SK-N-SH treated with all-trans-retinoic acid at 6 μM for 48 hours (cell line): ENCODE data around the gene C2orf42.

ENCODE experiments used
- ATAC-seq: fragments of 200-7000 bp; cut with Tn5 transposase; 3 replicates; pipeline ENCODE4 v1.9.1; 2020; ENCODE audit warnings: mild to moderate bottlenecking, moderate library complexity
- ARNTL ChIP-seq: fragments of 450-650 bp; formaldehyde crosslinking; IDR thresholded peaks from 2 replicates; pipeline ENCODE4 v1.5.0; 2020; ENCODE audit warnings: low read depth, mild to moderate bottlenecking, moderate library complexity, borderline replicate concordance
- BACH2 ChIP-seq: fragments of 250-450 bp; sonication (Bioruptor Pico); IDR thresholded peaks from 2 replicates; pipeline ENCODE4 v1.9.0; 2021; ENCODE audit warnings: mild to moderate bottlenecking, borderline replicate concordance
- ESRRG ChIP-seq: fragments of 250-450 bp; sonication (Bioruptor Pico); IDR thresholded peaks from 2 replicates; pipeline ENCODE4 v1.6.1; 2021; ENCODE audit warnings: mild to moderate bottlenecking
- GLIS3 ChIP-seq: fragments of 250-450 bp; sonication (Bioruptor Pico); IDR thresholded peaks from 2 replicates; pipeline ENCODE4 v1.5.0; 2020; ENCODE audit warnings: mild to moderate bottlenecking, moderate library complexity
- ISL1 ChIP-seq: fragments of 250-450 bp; sonication (Bioruptor Pico); IDR thresholded peaks from 2 replicates; pipeline ENCODE4 v2.1.2; 2022; ENCODE audit warnings: mild to moderate bottlenecking, moderate library complexity
- OSR1 ChIP-seq: fragments of 250-450 bp; sonication (Bioruptor Pico); IDR thresholded peaks from 2 replicates; pipeline ENCODE4 v1.8.0; 2022; ENCODE audit warnings: moderate library complexity, mild to moderate bottlenecking, inconsistent platforms
- PPARA ChIP-seq: fragments of 250-450 bp; sonication (Bioruptor Pico); IDR thresholded peaks from 2 replicates; pipeline ENCODE4 v1.5.0; 2020; ENCODE audit warnings: mild to moderate bottlenecking, borderline replicate concordance
- RARB ChIP-seq: fragments of 250-450 bp; sonication (Bioruptor Pico); IDR thresholded peaks from 2 replicates; pipeline ENCODE4 v1.8.0; 2021; ENCODE audit warnings: mild to moderate bottlenecking, moderate library complexity
- SNAI2 ChIP-seq: fragments of 250-450 bp; sonication (Bioruptor Pico); IDR thresholded peaks from 2 replicates; pipeline ENCODE4 v1.5.0; 2020; ENCODE audit warnings: mild to moderate bottlenecking, moderate library complexity
- TCF4 ChIP-seq: fragments of 250-450 bp; sonication (Bioruptor Pico); IDR thresholded peaks from 2 replicates; pipeline ENCODE4 v1.8.0; 2021; ENCODE audit warnings: mild to moderate bottlenecking, moderate library complexity, borderline replicate concordance
- TOX ChIP-seq: fragments of 250-450 bp; sonication (Bioruptor Pico); IDR thresholded peaks from 2 replicates; pipeline ENCODE4 v1.8.0; 2021; ENCODE audit warnings: mild to moderate bottlenecking, moderate library complexity, borderline replicate concordance
- ZC3H10 ChIP-seq: fragments of 250-450 bp; sonication (Bioruptor Pico); IDR thresholded peaks from 2 replicates; pipeline ENCODE4 v1.5.1; 2021; ENCODE audit warnings: mild to moderate bottlenecking, moderate library complexity
- ZFP30 ChIP-seq: fragments of 450-650 bp; formaldehyde crosslinking; IDR thresholded peaks from 2 replicates; pipeline ENCODE4 v1.5.0; 2022; ENCODE audit warnings: mild to moderate bottlenecking, moderate library complexity
- ZNF565 ChIP-seq: fragments of 450-650 bp; formaldehyde crosslinking; conservative IDR thresholded peaks from 2 replicates; pipeline ENCODE4 v1.5.0; 2020; ENCODE audit warnings: low read depth, mild to moderate bottlenecking, moderate library complexity
- ZNF70 ChIP-seq: fragments of 450-650 bp; formaldehyde crosslinking; IDR thresholded peaks from 2 replicates; pipeline ENCODE4 v1.5.0; 2020; ENCODE audit warnings: mild to moderate bottlenecking, moderate library complexity
- TF ChIP-seq, protein P1 (sequence below): fragments of 250-450 bp; sonication (Bioruptor Pico); IDR thresholded peaks from 2 replicates; pipeline ENCODE4 v1.5.1; 2021; ENCODE audit warnings: mild to moderate bottlenecking, moderate library complexity
- TF ChIP-seq, protein P2 (sequence below): fragments of 250-450 bp; sonication (Bioruptor Pico); IDR thresholded peaks from 2 replicates; pipeline ENCODE4 v1.8.0; 2021; ENCODE audit warnings: low read depth, mild to moderate bottlenecking, moderate library complexity, borderline replicate concordance
- TF ChIP-seq, protein P3 (sequence below): fragments of 250-450 bp; sonication (Bioruptor Pico); IDR thresholded peaks from 2 replicates; pipeline ENCODE4 v1.5.1; 2020; ENCODE audit warnings: low read depth, mild to moderate bottlenecking, moderate library complexity
- TF ChIP-seq, protein P4 (sequence below): fragments of 250-450 bp; sonication (Bioruptor Pico); IDR thresholded peaks from 2 replicates; pipeline ENCODE4 v1.8.0; 2020; ENCODE audit warnings: mild to moderate bottlenecking, moderate library complexity, borderline replicate concordance
- TF ChIP-seq, protein P5 (sequence below): fragments of 250-450 bp; sonication (Bioruptor Pico); IDR thresholded peaks from 2 replicates; pipeline ENCODE4 v1.5.0; 2020; ENCODE audit warnings: mild to moderate bottlenecking, moderate library complexity

C2orf42 gene

DNA sequence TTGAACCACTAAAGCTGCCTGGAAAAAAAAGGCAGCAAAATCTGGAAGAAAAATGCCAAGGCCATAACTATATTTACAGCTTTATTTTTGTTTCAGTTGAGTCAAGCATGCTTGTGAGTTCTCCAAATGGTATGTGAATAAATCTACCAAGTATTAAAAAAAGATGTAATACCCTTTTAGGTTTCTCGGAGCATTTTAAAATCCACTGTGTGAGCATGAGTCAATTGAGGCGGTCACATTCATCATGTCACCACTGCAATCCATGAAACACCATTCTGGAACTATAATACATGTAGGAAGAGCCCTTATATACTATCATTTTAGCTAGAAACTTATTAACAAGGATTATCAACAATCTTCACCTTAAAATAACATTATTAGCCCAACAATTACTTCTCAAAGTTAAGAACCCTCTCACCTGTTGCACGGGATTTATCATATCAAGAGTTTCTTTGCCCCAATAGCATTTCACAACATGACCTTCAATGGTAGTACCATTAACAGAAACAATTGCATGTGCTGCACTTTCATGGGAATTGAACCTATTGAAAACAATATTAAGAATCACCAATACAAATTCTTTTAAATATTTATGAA, 24.2 kb upstream of the C2orf42 start:
- no peak for TF ChIP-seq ZFP30
- no peak for TF ChIP-seq SNAI2 (CRISPR knock-in tag)
- TF ChIP-seq, protein P1, sequence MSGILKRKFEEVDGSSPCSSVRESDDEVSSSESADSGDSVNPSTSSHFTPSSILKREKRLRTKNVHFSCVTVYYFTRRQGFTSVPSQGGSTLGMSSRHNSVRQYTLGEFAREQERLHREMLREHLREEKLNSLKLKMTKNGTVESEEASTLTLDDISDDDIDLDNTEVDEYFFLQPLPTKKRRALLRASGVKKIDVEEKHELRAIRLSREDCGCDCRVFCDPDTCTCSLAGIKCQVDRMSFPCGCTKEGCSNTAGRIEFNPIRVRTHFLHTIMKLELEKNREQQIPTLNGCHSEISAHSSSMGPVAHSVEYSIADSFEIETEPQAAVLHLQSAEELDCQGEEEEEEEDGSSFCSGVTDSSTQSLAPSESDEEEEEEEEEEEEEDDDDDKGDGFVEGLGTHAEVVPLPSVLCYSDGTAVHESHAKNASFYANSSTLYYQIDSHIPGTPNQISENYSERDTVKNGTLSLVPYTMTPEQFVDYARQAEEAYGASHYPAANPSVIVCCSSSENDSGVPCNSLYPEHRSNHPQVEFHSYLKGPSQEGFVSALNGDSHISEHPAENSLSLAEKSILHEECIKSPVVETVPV (CRISPR knock-in tag), result no peak
- peak; percentile 83 for ATAC-seq

DNA sequence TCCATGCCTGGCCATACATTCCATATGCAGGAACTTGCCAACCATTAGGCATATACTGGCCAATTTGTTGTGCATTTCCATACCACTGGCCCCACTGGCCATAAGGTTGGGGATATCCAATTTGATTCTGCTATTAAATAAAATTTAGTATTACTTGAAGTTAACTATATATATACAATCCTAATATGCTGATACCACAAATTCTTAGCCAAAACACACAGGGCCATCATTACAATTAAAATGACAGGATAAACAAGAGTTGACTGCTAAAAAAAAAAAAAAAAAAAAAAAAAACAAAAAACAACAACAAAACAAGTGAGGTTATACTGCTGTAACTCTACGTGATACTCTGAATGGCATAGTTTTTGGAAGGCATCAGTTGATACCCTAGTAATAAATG, 23.5 kb upstream of the C2orf42 start:
- ATAC-seq, result no peak
- no peak for TF ChIP-seq ZC3H10 (CRISPR knock-in tag)
- TF ChIP-seq GLIS3 (CRISPR knock-in tag), result no peak
- TF ChIP-seq, protein P2, sequence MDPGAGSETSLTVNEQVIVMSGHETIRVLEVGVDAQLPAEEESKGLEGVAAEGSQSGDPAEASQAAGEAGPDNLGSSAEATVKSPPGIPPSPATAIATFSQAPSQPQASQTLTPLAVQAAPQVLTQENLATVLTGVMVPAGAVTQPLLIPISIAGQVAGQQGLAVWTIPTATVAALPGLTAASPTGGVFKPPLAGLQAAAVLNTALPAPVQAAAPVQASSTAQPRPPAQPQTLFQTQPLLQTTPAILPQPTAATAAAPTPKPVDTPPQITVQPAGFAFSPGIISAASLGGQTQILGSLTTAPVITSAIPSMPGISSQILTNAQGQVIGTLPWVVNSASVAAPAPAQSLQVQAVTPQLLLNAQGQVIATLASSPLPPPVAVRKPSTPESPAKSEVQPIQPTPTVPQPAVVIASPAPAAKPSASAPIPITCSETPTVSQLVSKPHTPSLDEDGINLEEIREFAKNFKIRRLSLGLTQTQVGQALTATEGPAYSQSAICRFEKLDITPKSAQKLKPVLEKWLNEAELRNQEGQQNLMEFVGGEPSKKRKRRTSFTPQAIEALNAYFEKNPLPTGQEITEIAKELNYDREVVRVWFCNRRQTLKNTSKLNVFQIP, result no peak
- no peak for TF ChIP-seq ARNTL (CRISPR knock-in tag)
- no peak for TF ChIP-seq ESRRG (CRISPR knock-in tag)
- TF ChIP-seq OSR1 (CRISPR knock-in tag), result no peak
- no peak for TF ChIP-seq ISL1
- TF ChIP-seq, protein P3, sequence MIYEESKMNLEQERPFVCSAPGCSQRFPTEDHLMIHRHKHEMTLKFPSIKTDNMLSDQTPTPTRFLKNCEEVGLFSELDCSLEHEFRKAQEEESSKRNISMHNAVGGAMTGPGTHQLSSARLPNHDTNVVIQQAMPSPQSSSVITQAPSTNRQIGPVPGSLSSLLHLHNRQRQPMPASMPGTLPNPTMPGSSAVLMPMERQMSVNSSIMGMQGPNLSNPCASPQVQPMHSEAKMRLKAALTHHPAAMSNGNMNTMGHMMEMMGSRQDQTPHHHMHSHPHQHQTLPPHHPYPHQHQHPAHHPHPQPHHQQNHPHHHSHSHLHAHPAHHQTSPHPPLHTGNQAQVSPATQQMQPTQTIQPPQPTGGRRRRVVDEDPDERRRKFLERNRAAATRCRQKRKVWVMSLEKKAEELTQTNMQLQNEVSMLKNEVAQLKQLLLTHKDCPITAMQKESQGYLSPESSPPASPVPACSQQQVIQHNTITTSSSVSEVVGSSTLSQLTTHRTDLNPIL, result no peak
- no peak for TF ChIP-seq BACH2 (CRISPR knock-in tag)
- no peak for TF ChIP-seq RARB (CRISPR knock-in tag)
- TF ChIP-seq TOX (CRISPR knock-in tag), result no peak
- TF ChIP-seq SNAI2 (CRISPR knock-in tag), result no peak
- TF ChIP-seq, protein P4, sequence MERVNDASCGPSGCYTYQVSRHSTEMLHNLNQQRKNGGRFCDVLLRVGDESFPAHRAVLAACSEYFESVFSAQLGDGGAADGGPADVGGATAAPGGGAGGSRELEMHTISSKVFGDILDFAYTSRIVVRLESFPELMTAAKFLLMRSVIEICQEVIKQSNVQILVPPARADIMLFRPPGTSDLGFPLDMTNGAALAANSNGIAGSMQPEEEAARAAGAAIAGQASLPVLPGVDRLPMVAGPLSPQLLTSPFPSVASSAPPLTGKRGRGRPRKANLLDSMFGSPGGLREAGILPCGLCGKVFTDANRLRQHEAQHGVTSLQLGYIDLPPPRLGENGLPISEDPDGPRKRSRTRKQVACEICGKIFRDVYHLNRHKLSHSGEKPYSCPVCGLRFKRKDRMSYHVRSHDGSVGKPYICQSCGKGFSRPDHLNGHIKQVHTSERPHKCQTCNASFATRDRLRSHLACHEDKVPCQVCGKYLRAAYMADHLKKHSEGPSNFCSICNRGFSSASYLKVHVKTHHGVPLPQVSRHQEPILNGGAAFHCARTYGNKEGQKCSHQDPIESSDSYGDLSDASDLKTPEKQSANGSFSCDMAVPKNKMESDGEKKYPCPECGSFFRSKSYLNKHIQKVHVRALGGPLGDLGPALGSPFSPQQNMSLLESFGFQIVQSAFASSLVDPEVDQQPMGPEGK (CRISPR knock-in tag), result no peak
- no peak for TF ChIP-seq ZNF565 (CRISPR knock-in tag)
- TF ChIP-seq, protein P1 (CRISPR knock-in tag), result no peak
- TF ChIP-seq TCF4 (CRISPR knock-in tag), result no peak
- TF ChIP-seq, protein P5, sequence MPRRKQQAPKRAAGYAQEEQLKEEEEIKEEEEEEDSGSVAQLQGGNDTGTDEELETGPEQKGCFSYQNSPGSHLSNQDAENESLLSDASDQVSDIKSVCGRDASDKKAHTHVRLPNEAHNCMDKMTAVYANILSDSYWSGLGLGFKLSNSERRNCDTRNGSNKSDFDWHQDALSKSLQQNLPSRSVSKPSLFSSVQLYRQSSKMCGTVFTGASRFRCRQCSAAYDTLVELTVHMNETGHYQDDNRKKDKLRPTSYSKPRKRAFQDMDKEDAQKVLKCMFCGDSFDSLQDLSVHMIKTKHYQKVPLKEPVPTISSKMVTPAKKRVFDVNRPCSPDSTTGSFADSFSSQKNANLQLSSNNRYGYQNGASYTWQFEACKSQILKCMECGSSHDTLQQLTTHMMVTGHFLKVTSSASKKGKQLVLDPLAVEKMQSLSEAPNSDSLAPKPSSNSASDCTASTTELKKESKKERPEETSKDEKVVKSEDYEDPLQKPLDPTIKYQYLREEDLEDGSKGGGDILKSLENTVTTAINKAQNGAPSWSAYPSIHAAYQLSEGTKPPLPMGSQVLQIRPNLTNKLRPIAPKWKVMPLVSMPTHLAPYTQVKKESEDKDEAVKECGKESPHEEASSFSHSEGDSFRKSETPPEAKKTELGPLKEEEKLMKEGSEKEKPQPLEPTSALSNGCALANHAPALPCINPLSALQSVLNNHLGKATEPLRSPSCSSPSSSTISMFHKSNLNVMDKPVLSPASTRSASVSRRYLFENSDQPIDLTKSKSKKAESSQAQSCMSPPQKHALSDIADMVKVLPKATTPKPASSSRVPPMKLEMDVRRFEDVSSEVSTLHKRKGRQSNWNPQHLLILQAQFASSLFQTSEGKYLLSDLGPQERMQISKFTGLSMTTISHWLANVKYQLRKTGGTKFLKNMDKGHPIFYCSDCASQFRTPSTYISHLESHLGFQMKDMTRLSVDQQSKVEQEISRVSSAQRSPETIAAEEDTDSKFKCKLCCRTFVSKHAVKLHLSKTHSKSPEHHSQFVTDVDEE (CRISPR knock-in tag), result no peak
- no peak for TF ChIP-seq PPARA (CRISPR knock-in tag)
- no peak for TF ChIP-seq ZNF70 (CRISPR knock-in tag)
- TF ChIP-seq, all 23 proteins: peak for 0
